Measurements from ENCODE around the gene KANSL3. TPM values are rescaled to one million over a fixed set of nuclear protein-coding genes. Genes with fewer than 3 reads are reported as not detected.

KANSL3 gene
- total and polyA plus RNA-seq, 2 donors (not counting 1 experiment from before 2014, with no cell fraction given): 22.2 to 56.9 TPM

DNA sequence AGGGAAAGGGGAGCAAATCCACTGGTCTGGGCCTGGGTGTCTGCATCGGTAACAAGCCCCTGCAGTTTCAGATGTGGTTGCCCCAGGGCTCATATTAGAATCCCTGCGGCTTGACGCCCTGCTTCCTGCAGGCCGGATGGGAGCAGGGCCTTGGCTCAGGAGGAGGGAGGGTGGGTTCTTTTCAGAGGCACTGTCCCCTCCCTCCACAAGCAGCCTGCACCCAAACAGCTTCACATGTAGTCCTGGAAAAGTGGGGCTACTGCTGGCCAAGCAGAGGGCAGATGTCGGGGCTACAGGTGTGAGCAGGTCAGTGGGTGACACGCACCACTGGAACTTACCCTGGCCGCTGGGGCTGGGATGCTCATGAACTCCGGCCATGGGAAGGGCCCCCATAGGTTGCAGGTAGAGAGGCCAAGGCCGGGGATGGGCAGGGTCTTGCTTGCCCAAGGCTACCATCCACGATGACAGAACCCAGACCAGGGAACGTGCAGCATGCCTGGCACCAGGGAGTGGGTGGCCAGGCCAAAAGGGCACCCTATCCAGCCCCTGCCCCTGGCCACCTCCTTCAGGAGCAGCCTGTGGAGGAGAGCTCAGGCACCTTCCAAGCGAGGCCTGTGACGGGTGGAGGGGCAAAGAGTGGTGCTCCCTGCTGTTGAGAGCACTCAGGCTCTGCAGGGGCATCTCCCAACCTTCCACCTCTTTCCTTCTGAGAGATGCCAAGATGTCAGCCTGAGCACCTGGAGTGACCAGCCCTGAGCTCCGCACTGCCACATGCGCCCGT, 84.7 kb downstream of the KANSL3 start:
- H3K9ac ChIP-seq (ENCODE audit: low read length): no peak overlapping the region
- H3K4me3 Mint-ChIP-seq: no peak overlapping the region

More for the DNA sequence above, 84.7 kb downstream of the KANSL3 start:
- intact Hi-C loops (cut with micrococcal nuclease): no loop called here
- Histone ChIP-seq H3K4me1 (ENCODE audit: control insufficient read depth in 2 of 2, insufficient read depth in 2 of 2, low read length in 2 of 2) (peaks cover 6 to 11% of the 10 kb centered on the region in 2 donors), H3K36me3 (replicated peaks in 1 of 2; ENCODE audit: control extremely low read depth in 1 of 2, control insufficient read depth in 1 of 2, extremely low read depth in 1 of 2, insufficient read depth in 2 of 2, low read length in 1 of 2) (peaks cover 0 to 35% of the 10 kb centered on the region in 2 experiments), H3K4me2 (replicated peaks; ENCODE audit: low read depth, low read length, poor library complexity, severe bottlenecking) (no peak overlapping the region), H3K9me3 (ENCODE audit: control extremely low read depth in 1 of 3, control insufficient read depth in 2 of 3, insufficient read depth in 1 of 3, low read length in 2 of 3) (peaks cover 0 to 4% (median 0%) of the 10 kb centered on the region in 3 donors), H3K79me2 (ENCODE audit: control insufficient read depth, insufficient read depth, low read length) (no peaks in the 10 kb centered on the region), H4K20me1 (ENCODE audit: control insufficient read depth, insufficient read depth, low read length, poor library complexity, severe bottlenecking) (no peaks in the 10 kb centered on the region), H3K27me3 (replicated peaks in 1 of 4; ENCODE audit: control extremely low read depth in 1 of 4, control insufficient read depth in 3 of 4, insufficient read depth in 4 of 4, low read length in 3 of 4) (no peaks in the 10 kb centered on the region), H3K27ac (ENCODE audit: low read length in 2 of 2) (no peak overlapping the region), H3K4me3 (ENCODE audit: control extremely low read depth in 1 of 5, extremely low read depth in 1 of 5, insufficient read depth in 1 of 5, low read depth in 2 of 5, low read length in 4 of 5) (no peak overlapping the region), H2AFZ (ENCODE audit: insufficient read depth, low read depth, low read length, poor library complexity, severe bottlenecking) (no peak overlapping the region)
- 92% methylated on average over 12 of the region's 16 CpGs for WGBS (ENCODE audit: insufficient coverage)
- H3K27me3 Mint-ChIP-seq: no peaks in the 10 kb centered on the region
- no peaks in the 10 kb centered on the region for H3K9me3 Mint-ChIP-seq (ENCODE audit: insufficient read depth)
- H3K4me1 Mint-ChIP-seq: peaks cover 15% of the 10 kb centered on the region
- DNase-seq (peak; percentile 41), ATAC-seq (ENCODE audit: low read depth) (no peak)
- CTCF ChIA-PET: interaction anchor here (0.8 to 7.3 kb wide), 20 partner anchors 9 to 394 kb away, joined by 3 to 94 read pairs (median 8); partner anchors contain the start of gene ARID5A
- H3K27ac Mint-ChIP-seq: no peak overlapping the region
- POLR2A ChIA-PET: interaction anchor here (1.0 to 1.4 kb wide), 3 partner anchors 15 to 26 kb away, joined by 4 to 12 read pairs (median 4); no protein-coding TSS in a partner anchor
- no peak for TF ChIP-seq EZH2 (IDR thresholded peaks at IDR 0.05; ENCODE audit: borderline replicate concordance, insufficient read depth, low read depth, low read length, poor library complexity, severe bottlenecking)
- no peak for TF ChIP-seq CTCF (IDR thresholded peaks at IDR 0.05)
